ENCODE measurements around the gene ODAPH. TPM values are rescaled to one million over a fixed set of nuclear protein-coding genes. Genes with fewer than 3 reads are reported as not detected.

Gene ODAPH
- total RNA-seq, 1 donor from 2014 or later, result not detected

Other genes starting within 250 kb of the ODAPH start
- 22.6 and 30.0 TPM in 2 replicates for gene RCHY1, start 41.7 kb upstream of the ODAPH start, total RNA-seq
- 9.7 and 12.3 TPM in 2 replicates for gene THAP6, start 41.6 kb upstream of the ODAPH start, total RNA-seq
- 0.90 and 1.3 TPM in 2 replicates for gene CDKL2, start 74.5 kb downstream of the ODAPH start, total RNA-seq
- 190 and 204 TPM in 2 replicates for gene G3BP2, start 117.3 kb downstream of the ODAPH start, total RNA-seq
- 74.6 and 89.5 TPM in 2 replicates for gene USO1, start 168.5 kb downstream of the ODAPH start, total RNA-seq

All from bronchial epithelial cell (primary cell).